ENCODE measurements around the gene MAN2A2. TPM values are rescaled to one million over a fixed set of nuclear protein-coding genes. Genes with fewer than 3 reads are reported as not detected.
"Not testable (repeated sequence)": the region's sequence is repeated elsewhere in the genome, so short reads cannot be mapped to it uniquely, and the experiment has no call there.

MAN2A2 gene
- total RNA-seq, 1 donor, result 38.8 TPM

DNA sequence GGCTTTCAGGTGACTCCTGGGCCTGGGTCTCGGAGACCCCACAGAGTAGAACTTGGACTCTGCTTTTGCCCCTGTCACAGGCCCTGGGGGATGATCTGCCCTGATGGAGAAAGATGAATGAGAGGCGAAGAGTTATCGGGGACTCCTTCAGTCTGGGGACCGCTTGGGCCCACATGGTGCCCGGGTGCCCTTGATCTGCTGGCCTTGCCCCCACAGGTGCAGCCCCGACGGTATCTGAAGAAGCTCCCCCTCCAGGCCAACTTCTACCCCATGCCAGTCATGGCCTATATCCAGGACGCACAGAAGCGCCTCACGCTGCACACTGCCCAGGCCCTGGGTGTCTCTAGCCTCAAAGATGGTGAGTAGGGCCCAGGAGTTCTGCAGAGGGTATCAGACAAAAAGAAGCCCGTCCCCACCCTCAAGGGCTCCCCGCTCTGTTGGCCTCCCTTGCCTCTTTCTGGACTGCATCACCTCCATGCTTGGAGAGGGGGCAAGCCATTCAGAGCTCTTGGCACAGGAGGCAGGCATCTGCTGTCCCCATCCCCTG, 10.4 kb downstream of the MAN2A2 start:
- Histone ChIP-seq H3K4me3 (ENCODE audit: low read length) (no peak overlapping the region), H3K27me3 (ENCODE audit: insufficient read depth, low read length) (no peaks in the 10 kb centered on the region), H3K4me1 (ENCODE audit: insufficient read depth, low read length) (peaks cover 46% of the 10 kb centered on the region), H3K9me3 (ENCODE audit: low read depth, low read length) (no peaks in the 10 kb centered on the region)

DNA sequence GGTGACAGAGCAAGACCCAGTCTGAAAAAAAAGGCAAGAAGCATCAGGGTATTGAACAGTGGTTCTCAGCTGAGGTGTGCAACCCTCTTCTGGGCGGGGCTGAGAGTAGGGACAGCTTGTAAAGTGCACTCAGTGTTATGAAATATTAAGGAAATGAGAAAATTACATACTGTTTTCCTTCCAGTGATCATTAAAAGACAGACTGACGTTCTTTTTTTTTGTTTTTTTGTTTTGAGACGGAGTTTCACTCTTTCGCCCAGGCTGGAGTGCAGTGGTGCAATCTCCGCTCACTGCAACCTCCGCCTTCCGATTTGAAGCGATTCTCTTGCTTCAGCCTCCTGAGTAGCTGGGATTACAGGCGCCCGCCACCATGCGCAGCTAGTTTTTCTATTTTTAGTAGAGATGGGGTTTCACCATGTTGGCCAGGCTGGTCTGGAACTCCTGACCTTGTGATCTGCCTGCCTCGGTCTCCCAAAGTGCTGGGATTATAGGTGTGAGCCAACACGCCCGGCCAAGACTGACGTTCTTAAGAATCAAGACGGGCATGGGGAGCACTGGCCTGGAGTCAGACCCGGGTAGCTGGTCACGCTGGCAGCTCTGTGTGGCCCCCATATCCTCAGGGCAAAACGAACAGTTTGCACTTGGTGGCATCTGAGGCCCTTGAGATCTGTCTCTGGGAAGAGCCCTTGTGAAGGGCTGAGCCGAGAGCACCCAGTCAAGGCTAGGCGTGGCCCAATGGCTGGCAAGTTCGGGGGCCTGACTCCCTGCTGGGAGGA, 11.4 kb downstream of the MAN2A2 start:
- Histone ChIP-seq H3K4me3 (ENCODE audit: low read length) (no peak overlapping the region), H3K9me3 (ENCODE audit: low read depth, low read length) (no peaks in the 10 kb centered on the region), H3K4me1 (ENCODE audit: insufficient read depth, low read length) (peaks cover 46% of the 10 kb centered on the region), H3K27me3 (ENCODE audit: insufficient read depth, low read length) (no peaks in the 10 kb centered on the region)

DNA sequence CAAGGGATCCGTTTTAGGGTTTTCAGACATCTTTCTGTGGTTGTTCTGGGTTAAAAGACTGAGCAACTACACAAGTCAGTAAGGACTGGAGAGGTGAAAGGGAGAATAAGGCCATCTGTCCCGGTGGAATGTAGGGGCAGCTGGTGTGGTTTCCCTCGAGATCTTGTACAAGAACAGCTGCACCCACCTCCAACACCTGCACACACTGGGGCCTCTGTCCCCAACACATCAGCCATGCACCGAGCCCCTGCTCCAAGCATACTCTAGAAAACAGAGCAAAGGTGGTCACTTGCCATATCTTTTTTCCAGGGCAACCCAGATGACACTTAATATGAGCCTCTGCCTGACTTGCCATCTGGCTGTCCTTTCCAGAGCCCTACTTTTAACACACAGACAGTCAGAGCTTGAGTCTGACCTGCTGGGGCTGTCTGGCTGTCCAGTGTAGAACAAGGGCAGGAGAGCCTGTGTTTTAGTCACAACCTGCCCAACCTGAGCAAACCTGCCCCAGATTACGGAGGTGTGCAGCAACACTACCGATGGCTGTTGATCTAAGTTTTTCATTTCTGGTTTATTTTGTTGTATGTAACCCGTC, 12.2 kb downstream of the MAN2A2 start:
- Histone ChIP-seq H3K9me3 (ENCODE audit: low read depth, low read length) (no peaks in the 10 kb centered on the region), H3K4me3 (ENCODE audit: low read length) (no peak overlapping the region), H3K27me3 (ENCODE audit: insufficient read depth, low read length) (no peaks in the 10 kb centered on the region), H3K4me1 (ENCODE audit: insufficient read depth, low read length) (peaks cover 46% of the 10 kb centered on the region)

DNA sequence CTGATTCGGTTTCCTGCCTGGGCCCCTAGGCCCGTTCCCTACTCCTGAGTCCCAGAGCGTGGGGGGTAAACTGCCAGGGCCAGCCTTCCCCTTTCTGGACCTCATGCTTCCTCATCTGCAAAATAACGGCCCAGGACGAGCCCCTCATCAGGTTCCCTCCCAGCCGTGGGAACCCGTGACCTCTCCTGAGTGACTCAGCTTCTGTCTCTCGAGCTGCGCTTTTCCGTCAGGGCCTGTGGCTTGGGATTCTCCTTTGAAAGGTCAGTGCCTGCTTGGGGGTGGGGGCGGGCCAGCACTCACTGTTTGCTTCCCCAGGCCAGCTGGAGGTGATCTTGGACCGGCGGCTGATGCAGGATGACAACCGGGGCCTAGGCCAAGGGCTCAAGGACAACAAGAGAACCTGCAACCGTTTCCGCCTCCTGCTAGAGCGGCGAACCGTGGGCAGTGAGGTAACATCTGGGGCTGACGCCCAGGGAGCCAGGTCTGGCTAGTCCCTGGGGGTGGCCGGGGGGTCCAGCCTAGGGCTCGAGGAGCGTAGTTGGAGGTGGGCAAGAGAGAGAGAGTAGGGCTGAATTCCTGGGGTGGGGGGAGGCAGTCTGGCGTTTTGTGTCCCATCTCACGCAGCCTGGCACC, 12.8 kb downstream of the MAN2A2 start:
- Histone ChIP-seq H3K4me3 (ENCODE audit: low read length) (peak overlapping the region; percentile 29), H3K27me3 (ENCODE audit: insufficient read depth, low read length) (no peaks in the 10 kb centered on the region), H3K4me1 (ENCODE audit: insufficient read depth, low read length) (peaks cover 46% of the 10 kb centered on the region), H3K9me3 (ENCODE audit: low read depth, low read length) (no peaks in the 10 kb centered on the region)

DNA sequence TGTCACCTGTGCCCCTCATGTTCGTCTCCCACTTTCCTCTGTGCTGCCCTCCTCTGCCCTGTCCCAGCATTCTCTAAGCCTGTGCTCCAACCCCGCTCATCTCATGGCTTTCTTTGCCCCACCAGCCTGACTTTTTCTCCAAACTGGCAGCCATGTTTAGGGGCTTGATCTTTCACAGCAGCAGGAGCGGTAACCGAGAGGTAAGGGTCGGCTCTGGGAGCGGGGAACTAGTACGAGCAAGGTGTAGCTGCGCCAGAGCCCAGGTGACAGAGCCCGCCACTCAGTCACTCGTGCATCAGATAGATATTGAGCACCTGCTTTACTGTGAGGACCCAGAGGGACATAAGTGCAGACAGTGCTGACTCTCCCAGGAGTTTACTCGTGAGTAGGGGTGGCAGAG, 13.4 kb downstream of the MAN2A2 start:
- H3K4me1 ChIP-seq (ENCODE audit: insufficient read depth, low read length), result peaks cover 46% of the 10 kb centered on the region
- H3K27me3 ChIP-seq (ENCODE audit: insufficient read depth, low read length), result no peaks in the 10 kb centered on the region
- H3K4me3 ChIP-seq (ENCODE audit: low read length), result peak overlapping the region; percentile 29
- no peaks in the 10 kb centered on the region for H3K9me3 ChIP-seq (ENCODE audit: low read depth, low read length)

DNA sequence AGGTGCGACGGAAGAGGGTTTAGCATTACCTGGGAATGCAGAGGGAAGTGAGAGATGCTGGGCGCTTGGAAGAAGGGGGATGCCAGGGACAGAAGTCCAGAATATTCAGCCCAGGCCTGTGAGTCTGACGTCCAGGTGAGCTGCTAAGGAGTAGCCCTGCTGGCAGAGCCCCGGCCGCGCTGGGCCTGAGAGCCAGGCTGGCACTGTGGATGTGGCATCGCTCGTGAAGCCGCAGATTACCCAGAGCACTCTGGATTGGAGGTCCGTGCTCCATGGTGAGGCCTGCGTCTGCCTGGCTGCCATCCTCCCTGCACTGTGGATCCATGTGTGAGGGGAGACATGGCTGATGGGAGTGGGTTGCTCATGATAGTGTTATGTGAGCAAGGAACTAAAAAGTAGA, 14.5 kb downstream of the MAN2A2 start:
- no peaks in the 10 kb centered on the region for H3K9me3 ChIP-seq (ENCODE audit: low read depth, low read length)
- no peak overlapping the region for H3K4me3 ChIP-seq (ENCODE audit: low read length)
- peaks cover 44% of the 10 kb centered on the region for H3K4me1 ChIP-seq (ENCODE audit: insufficient read depth, low read length)
- no peaks in the 10 kb centered on the region for H3K27me3 ChIP-seq (ENCODE audit: insufficient read depth, low read length)

DNA sequence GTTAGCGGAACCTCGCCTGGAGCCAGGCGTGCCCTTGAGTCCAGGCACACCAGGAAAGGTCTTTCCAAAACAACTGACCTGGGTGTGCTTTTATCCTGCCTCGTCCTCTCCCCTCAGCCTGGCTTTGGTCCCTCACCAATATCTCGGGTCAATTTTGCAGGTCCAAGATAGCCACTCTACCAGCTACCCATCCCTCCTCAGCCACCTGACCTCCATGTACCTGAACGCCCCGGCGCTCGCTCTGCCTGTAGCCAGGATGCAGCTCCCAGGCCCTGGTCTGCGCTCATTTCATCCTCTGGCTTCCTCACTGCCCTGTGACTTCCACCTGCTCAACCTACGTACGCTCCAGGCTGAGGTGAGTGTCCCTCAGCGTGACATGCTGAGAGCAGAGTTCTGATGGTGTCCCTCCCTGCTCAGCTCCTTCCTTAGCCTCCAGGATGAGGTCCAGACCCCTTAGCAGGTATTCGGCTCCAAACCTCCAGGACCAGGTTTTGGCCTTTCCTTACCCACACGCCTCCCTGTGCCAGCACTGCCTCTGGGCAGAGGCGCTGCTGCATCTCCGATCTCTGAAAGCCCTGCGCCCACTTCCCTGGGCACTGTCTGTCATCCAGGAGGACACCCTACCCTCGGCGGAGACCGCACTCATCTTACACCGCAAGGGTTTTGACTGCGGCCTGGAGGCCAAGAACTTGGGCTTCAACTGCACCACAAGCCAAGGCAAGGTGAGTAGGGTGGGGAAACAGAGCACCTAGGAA, 15.1 kb downstream of the MAN2A2 start:
- Histone ChIP-seq H3K27me3 (ENCODE audit: insufficient read depth, low read length) (no peaks in the 10 kb centered on the region), H3K4me1 (ENCODE audit: insufficient read depth, low read length) (peaks cover 38% of the 10 kb centered on the region), H3K4me3 (ENCODE audit: low read length) (no peak overlapping the region), H3K9me3 (ENCODE audit: low read depth, low read length) (no peaks in the 10 kb centered on the region)

DNA sequence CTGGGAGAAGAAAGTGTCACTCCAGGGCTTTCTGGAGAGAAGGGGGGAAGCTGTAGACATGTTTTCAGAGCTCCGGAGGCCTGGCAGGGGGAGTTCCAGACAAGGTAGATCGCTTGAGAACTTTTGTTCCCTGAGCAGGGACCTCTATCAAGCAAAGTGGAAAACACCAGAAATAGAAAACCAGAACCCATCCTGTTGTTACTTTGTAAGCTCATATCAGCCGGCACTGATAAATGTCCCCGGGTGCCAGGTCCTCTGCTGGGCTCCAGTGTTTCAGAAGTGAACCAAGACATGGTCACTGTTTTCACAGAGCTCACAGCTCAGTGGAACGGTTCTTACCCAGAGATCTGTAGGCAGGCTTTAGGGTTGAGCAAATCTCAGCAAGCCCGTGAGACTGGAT, 15.7 kb downstream of the MAN2A2 start:
- H3K9me3 ChIP-seq (ENCODE audit: low read depth, low read length), result no peaks in the 10 kb centered on the region

DNA sequence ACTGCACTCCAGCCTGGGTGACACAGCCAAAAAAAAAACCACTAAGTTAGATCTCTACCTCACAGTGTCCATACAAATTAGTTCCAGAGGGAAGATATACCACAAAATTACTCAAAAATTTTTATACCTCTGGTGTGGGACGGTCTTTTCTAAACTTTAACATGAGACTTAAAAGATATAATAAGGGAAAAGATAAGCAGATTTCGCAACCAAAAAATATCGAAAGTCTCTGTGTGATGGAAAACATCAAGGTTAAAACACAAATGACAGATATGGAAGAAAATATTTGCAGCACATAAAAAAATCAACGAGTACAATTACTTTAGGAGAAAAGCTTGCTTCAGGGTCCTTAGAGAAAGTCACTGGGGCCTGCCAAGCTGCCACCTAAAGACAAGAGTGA, 18.8 kb downstream of the MAN2A2 start:
- Histone ChIP-seq H3K4me3 (ENCODE audit: low read length) (no peak overlapping the region), H3K9me3 (ENCODE audit: low read depth, low read length) (no peaks in the 10 kb centered on the region), H3K4me1 (ENCODE audit: insufficient read depth, low read length) (peaks cover 3% of the 10 kb centered on the region), H3K27me3 (ENCODE audit: insufficient read depth, low read length) (no peaks in the 10 kb centered on the region)

More for the DNA sequence above, 15.7 kb downstream of the MAN2A2 start:
- Histone ChIP-seq H3K27me3 (ENCODE audit: insufficient read depth, low read length) (no peaks in the 10 kb centered on the region), H3K4me3 (ENCODE audit: low read length) (no peak overlapping the region), H3K4me1 (ENCODE audit: insufficient read depth, low read length) (peaks cover 31% of the 10 kb centered on the region)

DNA sequence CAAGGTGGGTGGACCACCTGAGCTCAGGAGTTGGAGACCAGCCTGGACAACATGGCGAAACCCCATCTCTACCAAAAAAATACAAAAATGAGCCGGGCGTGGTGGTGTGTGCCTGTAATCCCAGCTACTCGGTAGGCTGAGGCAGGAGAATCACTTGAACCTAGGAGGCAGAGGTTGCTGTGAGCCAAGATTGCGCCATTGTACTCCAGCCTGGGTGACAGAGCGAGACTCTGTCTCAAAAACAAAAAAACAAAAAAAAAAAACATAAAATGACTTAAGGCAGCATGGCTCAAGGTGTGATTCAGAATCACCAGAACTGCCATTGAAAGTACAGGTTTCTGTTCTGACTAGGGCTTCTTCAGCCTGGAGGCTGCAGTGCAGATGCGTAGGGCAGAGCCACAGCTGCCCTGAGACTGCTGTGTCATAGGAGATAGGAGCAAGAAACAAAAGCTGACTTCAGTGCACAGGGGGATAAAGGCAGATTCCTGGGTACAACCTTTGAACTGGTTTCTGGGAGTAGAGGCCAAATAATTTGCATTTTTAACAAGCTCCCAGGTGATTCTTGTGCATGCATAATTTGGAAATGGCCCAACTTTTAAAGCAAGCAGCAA, 19.7 kb downstream of the MAN2A2 start:
- not testable (repeated sequence) for H3K9me3 ChIP-seq (ENCODE audit: low read depth, low read length); H3K4me3 ChIP-seq (ENCODE audit: low read length); H3K27me3 ChIP-seq (ENCODE audit: insufficient read depth, low read length); H3K4me1 ChIP-seq (ENCODE audit: insufficient read depth, low read length)

DNA sequence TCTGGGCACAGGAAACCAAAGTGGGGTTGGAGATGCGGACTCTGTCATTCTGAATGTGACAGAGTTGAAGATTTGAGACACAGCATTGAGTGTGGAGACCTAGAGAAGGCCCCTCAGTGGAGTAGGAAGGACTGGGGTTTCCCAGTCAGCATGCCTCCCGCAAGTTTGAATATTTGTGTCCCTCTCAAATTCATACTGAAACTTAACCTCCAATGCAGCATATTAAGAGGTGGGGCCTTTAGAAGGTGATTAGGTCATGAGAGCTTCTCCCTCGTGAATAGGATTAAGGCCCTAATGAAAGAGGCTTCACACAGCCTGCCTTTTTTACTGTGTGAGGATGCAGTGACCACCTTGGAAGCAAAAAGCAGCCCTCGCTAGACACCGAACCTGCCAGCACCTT, 21.3 kb downstream of the MAN2A2 start:
- peaks cover 16% of the 10 kb centered on the region for H3K4me1 ChIP-seq (ENCODE audit: insufficient read depth, low read length)
- H3K27me3 ChIP-seq (ENCODE audit: insufficient read depth, low read length), result no peaks in the 10 kb centered on the region
- no peaks in the 10 kb centered on the region for H3K9me3 ChIP-seq (ENCODE audit: low read depth, low read length)
- no peak overlapping the region for H3K4me3 ChIP-seq (ENCODE audit: low read length)

DNA sequence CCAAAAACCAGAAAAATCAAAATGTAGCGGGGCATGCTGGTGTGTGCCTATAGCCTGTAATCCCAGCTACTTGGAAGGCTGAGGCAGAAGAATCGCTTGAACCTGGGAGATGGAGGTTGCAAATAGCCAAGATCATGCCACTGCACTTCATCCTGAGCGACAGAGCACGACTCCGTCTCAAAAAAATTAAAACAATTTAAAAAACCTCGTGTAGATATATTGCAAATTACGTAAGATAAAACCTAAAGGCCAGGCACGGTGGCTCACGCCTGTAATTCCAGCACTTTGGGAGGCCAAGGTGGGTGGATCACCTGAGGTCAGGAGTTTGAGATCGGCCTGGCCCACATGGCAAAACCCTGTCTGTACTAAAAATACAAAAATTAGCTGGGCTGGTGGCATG, 23.7 kb downstream of the MAN2A2 start:
- H3K4me1 ChIP-seq (ENCODE audit: insufficient read depth, low read length), result peaks cover 37% of the 10 kb centered on the region
- not testable (repeated sequence) for H3K9me3 ChIP-seq (ENCODE audit: low read depth, low read length); H3K4me3 ChIP-seq (ENCODE audit: low read length); H3K27me3 ChIP-seq (ENCODE audit: insufficient read depth, low read length)

DNA sequence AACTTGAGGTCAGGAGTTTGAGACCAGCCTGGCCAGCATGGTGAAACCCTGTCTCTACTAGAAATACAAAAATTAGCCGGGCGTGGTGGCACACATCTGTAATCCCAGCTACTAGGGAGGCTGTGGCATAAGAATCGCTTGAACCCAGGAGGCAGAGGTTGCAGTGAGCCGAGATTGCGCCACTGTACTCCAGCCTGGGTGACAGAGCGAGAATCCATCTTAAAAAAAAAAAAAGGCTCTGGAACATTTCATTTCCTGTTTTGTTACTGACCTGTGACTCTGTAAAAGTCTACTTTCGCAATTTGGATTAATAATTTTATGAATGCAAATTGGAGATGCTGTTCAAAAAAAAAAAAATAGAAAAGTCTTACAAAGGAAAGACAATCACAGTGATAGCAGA, 25.0 kb downstream of the MAN2A2 start:
- not testable (repeated sequence) for H3K9me3 ChIP-seq (ENCODE audit: low read depth, low read length); H3K4me3 ChIP-seq (ENCODE audit: low read length); H3K27me3 ChIP-seq (ENCODE audit: insufficient read depth, low read length)
- peaks cover 47% of the 10 kb centered on the region for H3K4me1 ChIP-seq (ENCODE audit: insufficient read depth, low read length)

DNA sequence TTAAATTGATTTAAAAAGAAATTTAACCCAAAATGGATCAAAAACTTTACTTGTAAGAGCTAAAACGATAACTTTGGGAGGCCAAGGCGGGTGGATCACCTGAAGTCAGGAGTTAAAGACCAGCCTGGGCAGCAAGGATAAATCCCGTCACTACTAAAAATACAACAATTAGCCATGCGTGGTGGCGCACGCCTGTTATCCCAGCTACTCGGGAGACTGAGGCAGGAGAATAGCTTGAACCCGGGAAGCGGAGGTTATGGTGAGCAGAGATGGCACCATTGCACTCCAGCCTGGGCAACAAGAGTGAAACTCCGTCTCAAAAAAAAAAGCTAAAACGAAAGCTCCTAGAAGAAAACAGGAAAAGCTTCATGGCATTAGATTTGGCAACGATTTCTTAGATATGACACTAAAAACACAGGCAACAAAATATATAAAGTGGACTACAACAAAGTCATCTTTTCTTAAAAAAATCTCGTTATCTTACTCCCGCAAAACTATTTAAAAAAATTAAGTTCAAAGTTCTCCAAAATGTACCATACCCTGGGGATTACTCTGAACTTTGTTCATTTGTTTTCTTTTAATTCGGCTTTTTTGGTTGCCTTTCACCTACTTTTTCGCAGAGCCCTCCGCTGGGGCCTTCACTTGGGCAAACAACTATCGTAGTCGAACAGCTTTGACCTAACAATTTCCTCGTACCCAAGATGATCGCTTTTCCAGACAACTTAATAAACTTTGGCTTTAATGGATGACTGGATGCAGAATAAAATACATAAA, 26.3 kb downstream of the MAN2A2 start:
- no peaks in the 10 kb centered on the region for H3K9me3 ChIP-seq (ENCODE audit: low read depth, low read length)
- H3K27me3 ChIP-seq (ENCODE audit: insufficient read depth, low read length), result no peaks in the 10 kb centered on the region
- peak overlapping the region; percentile 68 for H3K4me3 ChIP-seq (ENCODE audit: low read length)
- peaks cover 56% of the 10 kb centered on the region for H3K4me1 ChIP-seq (ENCODE audit: insufficient read depth, low read length)

Data from mononuclear cell (primary cell).